Tibial nerve (tissue), 3 donors: Measurements from ENCODE around the gene ATOH7.

Experiments
- CTCF ChIP-seq, 5 experiments: fragments of 200-600 bp in 3 of 5; fragments of 450-650 bp in 2 of 5; sonication (generic) in 3 of 5; IDR thresholded peaks; one replicate each; pipeline ENCODE4 v1.5.1; 2016 to 2019; ENCODE audit warnings: antibody characterized with exemption in 5 of 5, mild to moderate bottlenecking in 3 of 5, moderate library complexity in 2 of 5
- POLR2A ChIP-seq, 2 donors: fragments of 450-650 bp; IDR thresholded peaks; one replicate each; pipeline ENCODE4 v1.6.1; 2017; ENCODE audit warnings: antibody characterized with exemption in 2 of 2, mild to moderate bottlenecking in 2 of 2, moderate library complexity in 2 of 2

DNA sequence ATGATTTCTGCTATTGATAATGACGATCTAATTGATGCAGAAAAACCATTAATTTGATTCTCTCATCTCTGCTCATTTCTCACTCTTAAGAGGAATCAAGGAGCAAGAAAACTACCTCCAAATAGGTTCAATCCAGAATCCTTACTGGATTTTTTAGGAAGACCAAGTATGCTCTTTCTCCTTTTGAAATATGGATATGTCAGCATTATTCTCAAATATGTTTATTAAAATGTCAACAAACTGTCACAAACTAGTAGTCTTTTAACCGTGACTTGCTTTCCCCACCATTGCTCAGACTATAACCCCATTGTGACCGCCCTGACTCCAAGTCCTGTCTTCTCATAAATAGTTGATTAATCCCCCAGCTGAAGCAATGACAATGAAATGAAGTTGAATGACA, 1.1 kb upstream of the ATOH7 start:
- TF ChIP-seq POLR2A (IDR thresholded peaks at IDR 0.05) (no peak), CTCF (IDR thresholded peaks at IDR 0.05) (no peak)
